Hair follicle dermal papilla cell (primary cell): ENCODE data around the gene INHBC. TPM values are rescaled to one million over a fixed set of nuclear protein-coding genes. Genes with fewer than 3 reads are reported as not detected.

ENCODE experiments used
- small RNA-seq: library from RNA; depleted of rRNA; stranded (forward); fragments of <200 nt; gene quantifications from one replicate; pipeline ENCODE3, GENCODE V24; 2012
- total RNA-seq: library from RNA; depleted of rRNA; stranded (reverse); fragments of >200 nt; gene quantifications from 2 replicates; pipeline ENCODE4 v1.2.3, GENCODE V29; 2012

INHBC gene
- not detected in 2 replicates for total RNA-seq

GRCh38 chr12:57434517-57435223 is at the start of gene INHBC:
Gene INHBC (plus strand): TSS chr12:57434784. CDS start chr12:57434887, 103 bp downstream.

DNA sequence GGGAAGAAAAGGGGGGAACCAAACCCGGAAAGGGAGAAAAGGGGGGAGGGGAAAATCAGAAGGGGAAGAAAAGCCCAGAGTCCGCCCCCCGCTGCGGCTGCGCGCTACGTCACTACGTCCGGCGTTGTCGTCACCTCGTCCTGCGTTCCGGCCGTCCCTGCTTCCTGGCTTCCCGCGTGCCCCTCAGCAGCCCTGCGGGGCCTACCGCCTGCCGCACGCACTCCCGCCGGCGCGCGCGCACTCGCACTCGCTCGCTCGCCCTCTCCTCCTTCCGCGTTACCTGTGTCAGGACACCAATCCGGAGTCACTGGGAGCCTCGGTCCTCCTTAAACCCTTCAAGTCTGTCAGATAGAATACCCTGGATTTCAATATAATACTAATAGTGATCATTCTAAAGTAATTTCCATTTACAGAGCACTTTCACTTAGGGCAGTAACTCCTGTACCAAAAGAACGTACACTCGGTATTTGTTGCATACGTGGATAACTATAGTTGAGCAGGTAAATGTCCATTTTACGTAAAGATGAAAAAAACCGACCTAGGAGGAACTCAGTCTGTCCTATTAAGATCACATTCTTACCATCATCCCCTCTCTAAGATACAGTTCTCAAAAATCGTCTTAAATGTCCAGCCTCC is 3.5 kb upstream of the INHBC start, which contains the start of gene R3HDM2:
Gene R3HDM2, minus strand, starts transcription at position 113 of the 636 bp plus-strand sequence. CDS start 120,615 bp downstream, outside the sequence.

GRCh38 chr12:57454566-57455373 is 20.2 kb downstream of the INHBC start, which contains the start of gene INHBE:
Gene INHBE (plus strand): TSS chr12:57455307. CDS start chr12:57455537, 230 bp downstream.

DNA sequence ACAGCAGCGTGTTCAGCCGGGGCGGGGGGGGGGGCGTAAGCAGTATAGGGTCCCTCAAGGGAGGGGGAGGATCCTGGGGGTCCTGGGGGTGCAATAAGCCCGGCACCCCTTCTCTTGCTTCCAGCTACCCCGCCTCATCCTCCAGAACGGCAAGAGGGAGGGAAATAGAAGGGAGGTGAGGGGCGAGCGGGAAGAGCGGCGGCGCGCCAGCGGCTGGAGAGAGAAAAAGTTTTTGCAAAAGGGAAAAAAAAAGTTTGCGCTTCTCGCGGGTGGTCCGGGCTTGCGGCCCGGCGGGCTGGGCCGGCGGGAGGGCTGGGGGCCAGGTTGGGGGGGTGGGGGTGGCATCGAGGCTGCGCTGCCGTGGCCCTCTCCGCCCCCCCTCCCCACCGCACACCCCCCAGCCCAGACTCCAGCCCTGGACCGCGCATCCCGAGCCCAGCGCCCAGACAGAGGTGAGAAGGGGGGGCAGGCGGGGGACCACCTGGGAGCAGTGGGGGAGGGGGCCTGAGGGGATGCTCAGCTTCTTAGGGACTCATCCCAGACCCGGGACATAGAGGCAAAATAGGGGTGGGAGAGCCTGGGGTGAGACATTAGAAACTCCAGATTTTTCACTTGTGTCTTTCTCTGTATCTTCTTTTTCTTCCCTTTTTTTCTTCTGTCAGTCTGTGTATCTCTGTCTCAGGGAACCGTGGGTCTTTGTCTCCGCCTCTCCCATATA is 25.3 kb downstream of the INHBC start, which contains the start of gene GLI1:
Gene GLI1, plus strand, starts transcription at position 36 of the 718 bp plus-strand sequence. CDS start 3,907 bp downstream, outside the sequence.

GRCh38 chr12:57479376-57480115 is 45.0 kb downstream of the INHBC start, which contains the start of gene ARHGAP9:
Gene ARHGAP9 (minus strand): TSS chr12:57479866. CDS start chr12:57479406, 460 bp downstream.

DNA sequence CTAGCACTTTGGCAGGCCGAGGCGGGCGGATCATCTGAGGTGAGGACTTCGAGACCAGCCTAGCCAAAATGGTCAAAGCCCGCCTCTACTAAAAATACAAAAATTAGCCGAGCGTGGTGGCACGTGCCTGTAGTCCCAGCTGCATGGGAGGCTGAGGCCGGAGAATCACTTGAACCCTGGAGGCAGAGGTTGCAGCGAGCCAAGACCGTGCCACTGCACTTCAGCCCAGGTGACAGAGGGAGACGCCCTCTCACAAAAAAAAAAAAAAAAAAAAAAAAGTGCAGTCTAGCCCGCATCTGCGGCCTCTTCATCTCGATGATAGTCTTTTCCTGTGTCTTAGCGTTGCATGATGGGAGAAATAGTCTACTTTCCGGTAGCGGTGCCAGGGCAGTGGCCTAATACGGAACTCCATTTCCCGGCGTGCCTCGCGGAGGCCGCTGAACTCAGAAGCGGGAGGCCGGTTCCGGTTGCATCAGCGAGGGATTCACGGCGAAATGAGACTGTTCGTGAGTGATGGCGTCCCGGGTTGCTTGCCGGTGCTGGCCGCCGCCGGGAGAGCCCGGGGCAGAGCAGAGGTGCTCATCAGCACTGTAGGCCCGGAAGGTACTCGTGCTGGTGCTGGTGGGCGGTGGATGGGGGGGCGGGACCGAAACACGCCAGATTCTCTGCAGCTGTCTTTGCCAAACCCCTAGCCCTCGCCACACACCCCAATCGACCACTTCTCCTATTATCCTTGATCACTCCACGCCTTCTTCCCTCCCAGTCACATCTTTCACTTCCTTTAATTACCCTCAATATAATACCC is 53.2 kb downstream of the INHBC start, which contains the start of gene MARS1:
Gene MARS1, plus strand, starts transcription at position 472 of the 805 bp plus-strand sequence. Its CDS starts 23 bp downstream, at position 495.

Small RNAs within 50 kb of the gene (small RNA-seq; reads per million reads assigned to genes)
- not detected for gene RNU6-879P

Other genes starting within 250 kb of the INHBC start
- gene NXPH4, start 218.0 kb upstream of the INHBC start, total RNA-seq = 1.1 and 2.3 TPM in 2 replicates
- 209 and 258 TPM in 2 replicates for gene SHMT2, start 205.1 kb upstream of the INHBC start, total RNA-seq
- gene STAC3, start 183.6 kb upstream of the INHBC start, total RNA-seq = 0.81 TPM in 1 of 2 replicates, not detected in the other
- 21.6 and 21.7 TPM in 2 replicates for gene R3HDM2, start 3.7 kb upstream of the INHBC start, total RNA-seq
- 0.85 and 1.8 TPM in 2 replicates for gene INHBE, start 20.5 kb downstream of the INHBC start, total RNA-seq
- gene GLI1, start 25.0 kb downstream of the INHBC start, total RNA-seq = 0.16 and 0.61 TPM in 2 replicates
- gene ARHGAP9, start 45.1 kb downstream of the INHBC start, total RNA-seq = 0.16 and 0.24 TPM in 2 replicates
- gene MARS1, start 53.3 kb downstream of the INHBC start, total RNA-seq = 138 and 167 TPM in 2 replicates
- 43.6 and 50.3 TPM in 2 replicates for gene DDIT3, start 85.7 kb downstream of the INHBC start, total RNA-seq
- gene MBD6, start 88.0 kb downstream of the INHBC start, total RNA-seq = 2.7 and 9.2 TPM in 2 replicates
- gene DCTN2, start 112.4 kb downstream of the INHBC start, total RNA-seq = 128 and 140 TPM in 2 replicates
- 1.8 and 2.7 TPM in 2 replicates for gene KIF5A, start 115.3 kb downstream of the INHBC start, total RNA-seq
- 29.4 and 34.1 TPM in 2 replicates for gene PIP4K2C, start 156.4 kb downstream of the INHBC start, total RNA-seq
- 19.8 and 21.3 TPM in 2 replicates for gene DTX3, start 170.0 kb downstream of the INHBC start, total RNA-seq
- 30.8 and 37.0 TPM in 2 replicates for gene ARHGEF25, start 176.7 kb downstream of the INHBC start, total RNA-seq
- 3.8 and 5.7 TPM in 2 replicates for gene B4GALNT1, start 198.4 kb downstream of the INHBC start, total RNA-seq